Fibroblast of pulmonary artery (primary cell): Measurements from ENCODE around the gene RAD50.
"Not testable (repeated sequence)": the region's sequence is repeated elsewhere in the genome, so short reads cannot be mapped to it uniquely, and the experiment has no call there.

ENCODE experiments used
- DNase-seq: peaks from one replicate; pipeline ENCODE4 v3.0.0-alpha.2; 2010; ENCODE audit warnings: low read depth
- H3K4me3 ChIP-seq: replicated peaks from 2 replicates; pipeline ENCODE4 v1.5.1; 2011; ENCODE audit warnings: low read depth, mild to moderate bottlenecking, control low read depth, low read length, moderate library complexity
- TF ChIP-seq, protein P1 (sequence below): IDR thresholded peaks from 2 replicates; pipeline ENCODE4 v1.5.1; 2011; ENCODE audit warnings: mild to moderate bottlenecking, control low read depth, low read length, inconsistent platforms; ENCODE audit errors: missing control alignments

Gene RAD50

GRCh38 chr5:132543472-132544201, 13.1 kb upstream of the RAD50 start, which contains the start of gene IL5:
TSS of gene IL5 (minus strand) at chr5:132543522. CDS start at chr5:132543478, 44 bp downstream.
- TF ChIP-seq, protein P1, sequence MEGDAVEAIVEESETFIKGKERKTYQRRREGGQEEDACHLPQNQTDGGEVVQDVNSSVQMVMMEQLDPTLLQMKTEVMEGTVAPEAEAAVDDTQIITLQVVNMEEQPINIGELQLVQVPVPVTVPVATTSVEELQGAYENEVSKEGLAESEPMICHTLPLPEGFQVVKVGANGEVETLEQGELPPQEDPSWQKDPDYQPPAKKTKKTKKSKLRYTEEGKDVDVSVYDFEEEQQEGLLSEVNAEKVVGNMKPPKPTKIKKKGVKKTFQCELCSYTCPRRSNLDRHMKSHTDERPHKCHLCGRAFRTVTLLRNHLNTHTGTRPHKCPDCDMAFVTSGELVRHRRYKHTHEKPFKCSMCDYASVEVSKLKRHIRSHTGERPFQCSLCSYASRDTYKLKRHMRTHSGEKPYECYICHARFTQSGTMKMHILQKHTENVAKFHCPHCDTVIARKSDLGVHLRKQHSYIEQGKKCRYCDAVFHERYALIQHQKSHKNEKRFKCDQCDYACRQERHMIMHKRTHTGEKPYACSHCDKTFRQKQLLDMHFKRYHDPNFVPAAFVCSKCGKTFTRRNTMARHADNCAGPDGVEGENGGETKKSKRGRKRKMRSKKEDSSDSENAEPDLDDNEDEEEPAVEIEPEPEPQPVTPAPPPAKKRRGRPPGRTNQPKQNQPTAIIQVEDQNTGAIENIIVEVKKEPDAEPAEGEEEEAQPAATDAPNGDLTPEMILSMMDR: no peak
- H3K4me3 ChIP-seq: no peak within 1 kb of the TSS
- DNase-seq: no peak

DNA sequence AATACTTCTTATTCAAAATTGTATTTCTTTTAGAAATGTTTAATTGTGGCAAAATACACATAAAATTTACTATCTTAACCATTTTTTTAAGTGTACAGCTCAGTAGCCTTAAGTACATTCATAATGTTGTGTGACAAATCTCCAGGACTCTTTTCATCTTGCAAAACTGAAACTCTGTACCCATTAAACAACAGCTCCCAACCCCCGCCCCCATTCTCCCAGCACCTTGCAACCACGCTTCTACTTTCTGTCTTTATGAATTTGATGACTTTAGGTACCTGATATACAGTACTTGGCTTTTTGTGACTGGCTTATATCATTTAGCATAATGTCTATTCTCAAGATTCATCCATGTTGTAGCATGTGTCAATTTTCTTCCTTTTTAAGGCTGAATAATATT, 10.7 kb upstream of the RAD50 start:
- TF ChIP-seq, protein P1: no peak
- no peak overlapping the region for H3K4me3 ChIP-seq
- DNase-seq: no peak

DNA sequence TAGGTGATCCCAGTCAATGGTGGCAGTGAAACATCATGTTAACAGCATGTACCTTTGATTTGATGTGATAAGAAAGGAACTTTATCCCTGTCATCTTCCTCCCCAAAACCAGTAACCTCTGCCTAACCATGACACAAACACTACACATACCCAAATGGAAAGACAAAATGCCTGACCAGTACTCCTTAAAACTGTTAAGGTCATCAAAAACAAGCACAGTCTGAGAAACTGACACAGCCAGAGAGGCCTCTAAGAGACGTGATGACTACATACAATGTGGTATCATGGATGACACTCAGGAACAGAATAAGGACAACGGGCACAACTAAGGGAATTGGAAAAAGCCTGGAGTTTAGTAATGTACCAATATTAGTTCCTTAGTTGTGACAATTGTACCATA, 9.5 kb upstream of the RAD50 start:
- H3K4me3 ChIP-seq: no peak overlapping the region
- no peak for DNase-seq
- TF ChIP-seq, protein P1: no peak

- not testable (repeated sequence) for H3K4me3 ChIP-seq, DNase-seq
Measured at GRCh38 chr5:132548834-132549233, 7.9 kb upstream of the RAD50 start.

DNA sequence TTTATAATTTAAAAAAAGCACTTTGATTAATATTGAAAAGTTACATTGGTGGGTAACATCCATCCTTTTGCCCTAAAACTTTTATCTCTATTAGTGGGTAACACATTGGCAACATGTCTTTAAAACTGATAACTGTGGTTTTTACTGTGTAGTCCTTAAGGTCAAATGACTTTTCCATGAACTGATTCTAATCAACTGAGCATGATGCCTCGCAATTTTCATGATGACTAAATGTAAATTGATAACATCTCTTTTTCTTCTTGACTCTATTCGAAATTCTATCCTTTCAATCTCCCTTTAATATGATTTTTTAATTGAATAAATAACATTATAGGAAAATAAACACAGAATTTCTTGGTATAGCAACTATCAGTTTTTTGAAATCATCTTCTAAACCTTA, 7.2 kb upstream of the RAD50 start:
- no peak for DNase-seq
- no peak overlapping the region for H3K4me3 ChIP-seq
- TF ChIP-seq, protein P1: no peak

GRCh38 chr5:132556153-132556762, 519 bp upstream of the RAD50 start:
- DNase-seq: no peak
- H3K4me3 ChIP-seq: peak overlapping the region; percentile 83
- TF ChIP-seq, protein P1: no peak

DNA sequence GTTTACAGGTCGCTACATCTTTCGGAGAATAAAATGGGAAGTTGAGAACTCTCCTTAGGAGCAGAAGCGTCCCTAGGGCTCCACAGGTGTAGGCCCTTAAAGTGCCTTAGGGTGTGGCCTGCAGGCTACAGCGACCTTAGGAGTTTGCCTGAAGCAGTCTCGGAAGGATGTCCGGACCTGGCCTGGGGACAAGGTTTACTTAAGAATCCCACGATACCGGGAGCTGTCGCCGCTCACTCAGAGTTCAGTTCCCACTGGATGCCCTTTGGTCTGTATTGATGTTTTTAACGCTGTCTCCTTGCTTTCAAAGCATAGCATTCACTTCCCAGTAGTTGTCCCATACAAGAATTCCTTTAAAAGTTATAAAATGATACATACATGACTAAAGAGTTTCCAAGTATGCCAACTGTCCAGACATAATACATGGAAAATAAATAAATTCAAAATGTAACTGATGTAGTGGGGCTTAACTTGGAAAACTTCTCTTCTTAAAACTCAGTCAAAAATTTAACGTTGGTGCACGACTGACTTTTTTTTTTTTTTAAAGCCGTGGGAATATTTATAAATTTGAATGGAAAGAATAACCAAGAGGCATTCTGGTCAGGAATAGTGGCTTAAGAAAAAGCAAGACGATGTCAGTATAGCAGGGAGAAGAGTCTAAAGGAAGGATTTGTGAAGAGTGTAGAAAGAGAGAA, 848 bp downstream of the RAD50 start:
- TF ChIP-seq, protein P1: no peak
- peak overlapping the region; percentile 83 for H3K4me3 ChIP-seq
- peak; percentile 25 for DNase-seq
